OCI-LY3 (cell line): Measurements from ENCODE around the gene UST.

Source experiments
- CTCF ChIP-seq: fragments of 200-600, 300-600 bp; sonication (generic); IDR thresholded peaks from 2 replicates; pipeline ENCODE4 v1.5.1; 2014; ENCODE audit warnings: antibody characterized with exemption, low read length, low read depth
- EZH2phosphoT487 ChIP-seq: fragments of 200-600 bp; shearing (Covaris generic); IDR thresholded peaks from 2 replicates; pipeline ENCODE4 v1.6.1; 2018; ENCODE audit warnings: antibody characterized with exemption, mixed run types, low read depth

GRCh38 chr6:148944608-148945007, 197.8 kb downstream of the UST start:
- no peak for TF ChIP-seq CTCF
- TF ChIP-seq EZH2phosphoT487: no peak
